Cortex of kidney (tissue), 1 donor: ENCODE measurements around the gene DDX43.
"Not testable (repeated sequence)": the region's sequence is repeated elsewhere in the genome, so short reads cannot be mapped to it uniquely, and the experiment has no call there.

Experiments
- DNase-seq: peaks from one replicate; lab custom pipeline; 2025; lab: John Stamatoyannopoulos, UW

Gene DDX43

DNA sequence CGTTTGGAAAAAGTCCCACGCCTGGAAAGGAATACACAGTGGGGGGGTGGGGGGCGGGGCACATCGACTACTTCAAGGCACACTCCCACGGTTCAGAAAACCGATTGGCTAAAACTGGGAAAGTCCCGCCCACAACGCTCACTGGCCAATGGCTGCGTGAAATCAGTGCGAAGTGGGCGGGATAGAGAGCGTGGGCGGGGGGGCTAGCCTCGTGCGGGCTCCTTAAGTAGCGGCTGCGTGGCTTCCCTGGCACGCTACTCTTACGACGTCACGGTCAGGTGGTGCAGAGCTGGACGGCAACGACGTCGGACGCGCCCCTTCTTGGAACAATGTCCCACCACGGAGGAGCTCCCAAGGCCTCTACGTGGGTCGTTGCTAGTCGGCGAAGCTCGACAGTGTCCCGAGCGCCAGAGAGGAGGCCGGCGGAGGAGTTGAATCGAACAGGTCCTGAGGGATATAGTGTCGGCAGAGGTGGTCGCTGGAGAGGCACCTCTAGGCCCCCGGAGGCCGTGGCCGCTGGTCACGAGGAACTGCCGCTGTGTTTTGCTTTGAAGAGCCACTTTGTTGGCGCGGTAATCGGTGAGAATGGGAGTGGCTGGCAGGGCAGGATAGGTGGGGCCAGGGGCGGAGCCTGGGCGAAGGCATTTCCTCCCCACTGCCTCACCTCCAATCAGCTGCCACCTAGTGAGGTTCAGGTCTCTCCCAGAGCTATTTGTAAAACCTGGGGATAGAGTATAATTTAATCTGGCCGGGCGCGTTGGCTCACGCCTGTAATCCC is at the start of gene DDX43:
TSS of gene DDX43 (plus strand) at position 252 of the 778 bp plus-strand sequence. CDS start at position 330, 78 bp downstream.
- DNase-seq, result no peak

- no peak for DNase-seq
Measured at GRCh38 chr6:73348550-73349204, 46.0 kb upstream of the DDX43 start.

GRCh38 chr6:73349311-73349710 is 45.3 kb upstream of the DDX43 start:
- no peak for DNase-seq

DNA sequence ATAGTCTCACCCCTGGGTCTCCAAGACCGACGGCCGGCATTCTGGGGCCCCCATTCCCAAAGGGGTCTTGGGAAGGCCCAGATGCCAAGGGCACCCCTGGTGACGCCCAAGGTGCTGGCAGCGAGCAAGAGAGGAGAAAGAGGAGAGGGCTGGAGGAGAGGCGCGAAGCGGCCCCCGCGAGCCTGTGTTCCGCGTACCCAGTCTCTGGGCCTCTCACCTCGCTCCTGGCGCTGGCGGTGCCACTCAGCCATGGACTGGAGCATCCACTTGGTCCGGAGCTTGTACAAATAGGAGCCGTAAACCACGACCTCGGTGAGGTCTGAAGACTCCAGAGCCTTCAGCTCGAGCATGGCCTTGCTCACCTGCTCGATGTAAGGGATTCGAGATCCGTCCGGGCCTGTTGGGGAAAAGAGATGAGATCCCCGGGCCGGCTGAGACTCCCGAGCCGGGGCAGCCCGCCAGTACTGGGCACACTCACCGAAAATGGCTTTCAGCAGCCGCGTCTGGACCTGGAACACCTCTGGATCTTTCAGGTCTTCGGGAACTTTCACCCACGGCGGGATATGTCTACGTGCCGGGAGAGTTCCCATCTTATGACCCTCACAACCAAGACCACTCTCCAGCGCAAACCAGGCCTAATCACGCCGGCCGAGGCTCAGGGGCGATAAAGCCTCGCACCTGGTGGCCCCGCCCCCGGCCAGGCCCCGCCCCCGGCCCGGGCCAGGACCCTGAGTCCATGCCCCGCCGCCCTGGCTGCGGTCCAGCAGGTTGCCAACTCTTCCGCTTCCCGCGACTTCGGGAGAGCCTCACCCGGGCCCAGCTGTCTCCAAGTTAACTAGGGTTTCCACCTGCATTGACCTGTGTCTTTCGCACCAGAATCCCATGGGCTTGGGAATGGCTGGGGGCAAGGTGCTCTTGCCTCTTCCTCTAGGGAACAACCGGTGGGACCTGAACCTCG is 40.7 kb upstream of the DDX43 start, which contains the start of gene DPPA5:
TSS of gene DPPA5 (minus strand) at position 641 of the 958 bp plus-strand sequence. CDS start at position 590, 51 bp downstream.
- no peak for DNase-seq

DNA sequence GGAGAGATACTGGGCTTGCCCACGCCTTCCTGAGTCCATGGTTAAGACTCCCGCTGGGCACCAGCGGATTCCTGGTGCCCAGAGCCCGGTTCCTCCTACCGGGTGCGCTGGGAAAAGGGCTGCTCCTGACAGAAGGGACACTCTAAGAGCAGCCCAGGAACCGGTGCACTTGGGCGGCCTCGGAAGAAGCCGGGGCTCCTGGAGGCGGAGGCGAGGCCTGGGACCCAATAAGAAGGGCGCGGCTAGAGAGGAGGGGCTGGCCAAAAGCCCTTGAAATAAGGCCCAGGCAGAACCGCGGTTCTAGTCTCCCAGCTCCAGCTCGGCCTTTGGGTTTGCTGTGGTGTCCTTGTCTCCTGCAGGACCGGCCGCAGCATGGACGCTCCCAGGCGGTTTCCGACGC is 32.3 kb upstream of the DDX43 start, which contains the start of gene KHDC3L:
TSS of gene KHDC3L (plus strand) at position 301 of the 400 bp plus-strand sequence. CDS start at position 373, 72 bp downstream.
- no peak for DNase-seq

DNA sequence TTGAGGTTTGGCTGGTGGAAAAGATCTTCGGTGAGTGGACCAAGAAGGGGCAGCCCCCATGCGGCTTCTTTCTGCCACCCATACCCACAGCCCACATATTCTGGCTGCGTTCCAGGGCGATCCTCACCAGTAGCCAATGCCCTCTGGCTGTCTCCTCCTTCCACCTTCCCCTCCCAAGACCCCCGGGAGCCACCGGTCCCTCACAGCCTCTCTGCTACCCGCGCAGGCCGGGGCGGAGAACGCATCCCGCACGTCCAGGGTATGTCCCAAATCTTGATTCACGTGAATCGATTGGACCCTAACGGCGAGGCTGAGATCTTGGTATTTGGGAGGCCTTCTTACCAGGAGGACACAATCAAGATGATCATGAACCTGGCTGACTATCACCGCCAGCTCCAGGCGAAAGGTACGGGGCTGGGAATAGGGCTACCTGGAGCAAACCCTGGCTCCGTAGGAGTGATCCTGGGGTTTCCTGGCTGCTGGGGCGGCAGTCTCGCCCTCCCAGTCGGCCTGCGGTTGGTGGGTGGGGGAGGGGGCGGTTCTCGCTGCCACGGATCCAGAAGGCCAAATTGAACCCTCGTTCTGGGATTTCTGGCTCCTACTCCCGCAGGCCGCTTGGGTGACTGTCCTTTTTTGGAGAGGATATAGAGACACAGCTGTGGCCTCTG is 31.6 kb upstream of the DDX43 start:
- no peak for DNase-seq

DNA sequence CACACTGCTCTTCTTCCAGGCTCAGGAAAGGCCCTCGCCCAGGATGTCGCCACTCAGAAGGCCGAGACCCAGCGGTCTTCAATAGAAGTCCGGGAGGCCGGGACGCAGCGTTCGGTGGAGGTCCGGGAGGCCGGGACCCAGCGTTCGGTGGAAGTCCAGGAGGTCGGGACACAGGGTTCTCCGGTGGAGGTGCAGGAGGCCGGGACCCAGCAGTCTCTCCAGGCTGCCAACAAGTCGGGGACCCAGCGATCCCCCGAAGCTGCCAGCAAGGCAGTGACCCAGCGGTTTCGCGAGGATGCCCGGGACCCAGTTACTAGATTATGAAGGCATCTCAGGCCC is 31.1 kb upstream of the DDX43 start:
- DNase-seq, result no peak

DNA sequence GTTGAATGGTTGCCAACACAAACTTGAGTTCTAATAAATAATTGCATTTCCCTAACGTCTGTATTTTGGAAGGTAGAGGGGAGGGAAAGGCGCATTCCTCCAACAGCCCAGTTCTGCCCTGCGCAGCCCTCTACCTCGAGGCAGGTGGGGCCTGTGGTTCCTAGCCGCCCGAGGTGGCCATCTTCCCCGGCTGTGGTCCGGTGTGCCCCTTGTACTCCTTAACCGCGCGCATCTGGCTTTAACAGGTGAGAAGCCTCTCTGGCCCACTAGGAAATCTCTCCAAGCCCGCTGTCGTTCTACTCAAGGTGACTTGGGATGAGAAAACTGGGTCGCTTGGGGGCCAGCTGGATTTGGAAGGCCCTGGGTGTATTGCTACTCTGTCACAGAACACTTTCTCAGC is 30.5 kb upstream of the DDX43 start:
- DNase-seq, result no peak

DNA sequence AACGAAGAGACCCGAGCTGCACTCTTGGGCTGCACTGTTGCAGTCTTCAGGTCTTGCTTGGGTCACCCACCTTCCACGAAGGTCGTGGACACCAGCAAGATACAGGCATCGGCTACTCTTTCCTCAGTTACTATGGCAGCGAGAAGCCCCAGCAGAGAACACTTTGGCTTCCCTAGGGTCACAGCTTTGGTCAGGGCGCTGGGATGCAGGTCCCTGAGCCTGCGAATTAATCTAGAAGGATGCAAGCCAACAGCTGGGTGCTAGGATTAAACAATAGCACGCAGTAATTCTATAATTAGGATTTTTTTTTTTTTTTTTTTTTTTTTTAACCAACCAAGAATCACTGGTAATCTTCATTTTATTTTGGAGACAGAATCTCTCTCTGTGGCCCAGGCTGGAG is 30.1 kb upstream of the DDX43 start:
- no peak for DNase-seq

- no peak for DNase-seq
Measured at GRCh38 chr6:73367761-73368355, 26.8 kb upstream of the DDX43 start.

DNA sequence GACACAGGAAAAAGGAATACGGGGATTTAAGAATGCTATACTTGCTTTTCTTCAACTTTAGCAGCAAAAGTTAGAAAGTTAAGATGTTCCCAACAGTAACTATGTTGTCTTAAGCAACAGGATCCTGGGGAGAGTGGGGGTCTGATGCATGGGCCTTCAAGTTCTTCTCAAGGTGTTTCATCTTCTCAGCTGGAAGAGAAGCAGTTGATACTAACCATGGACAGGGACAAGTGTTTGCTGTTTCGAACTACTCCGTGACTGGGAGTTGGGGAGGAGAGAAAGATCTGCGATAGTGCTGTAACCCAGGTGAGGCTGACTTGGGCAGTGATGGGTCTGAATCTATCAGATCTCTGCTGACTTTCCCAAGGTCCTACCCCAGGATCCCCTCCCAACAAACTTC is 26.0 kb upstream of the DDX43 start:
- DNase-seq, result no peak

GRCh38 chr6:73369157-73369556 is 25.5 kb upstream of the DDX43 start:
- no peak for DNase-seq

GRCh38 chr6:73369563-73369962 is 25.1 kb upstream of the DDX43 start, which contains the start of gene OOEP:
TSS of gene OOEP (minus strand) at chr6:73369897. CDS start at chr6:73369792, 105 bp downstream.
- no peak for DNase-seq

GRCh38 chr6:73371984-73372383 is 22.6 kb upstream of the DDX43 start:
- DNase-seq, result no peak

DNA sequence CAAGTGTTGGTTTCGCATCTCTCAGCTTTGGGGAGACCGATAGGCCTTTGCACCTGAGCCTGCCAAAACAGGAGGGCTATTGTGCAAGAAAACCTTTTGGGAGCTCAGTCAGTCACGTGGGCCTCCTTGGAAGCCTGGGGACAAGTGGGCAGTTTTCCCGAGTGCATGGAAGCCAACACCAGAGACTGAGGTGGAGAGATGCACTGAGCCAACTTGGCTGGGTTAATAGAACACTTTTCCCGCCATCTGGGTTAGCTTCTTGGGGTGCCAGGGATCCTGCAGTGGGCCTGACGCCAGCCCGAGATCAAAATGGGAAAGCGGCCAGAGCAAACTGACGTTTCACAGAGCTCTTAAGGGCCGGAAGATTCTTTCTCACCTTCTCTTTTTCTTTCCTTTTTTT is 22.1 kb upstream of the DDX43 start:
- no peak for DNase-seq

GRCh38 chr6:73375216-73375615 is 19.4 kb upstream of the DDX43 start:
- no peak for DNase-seq

DNA sequence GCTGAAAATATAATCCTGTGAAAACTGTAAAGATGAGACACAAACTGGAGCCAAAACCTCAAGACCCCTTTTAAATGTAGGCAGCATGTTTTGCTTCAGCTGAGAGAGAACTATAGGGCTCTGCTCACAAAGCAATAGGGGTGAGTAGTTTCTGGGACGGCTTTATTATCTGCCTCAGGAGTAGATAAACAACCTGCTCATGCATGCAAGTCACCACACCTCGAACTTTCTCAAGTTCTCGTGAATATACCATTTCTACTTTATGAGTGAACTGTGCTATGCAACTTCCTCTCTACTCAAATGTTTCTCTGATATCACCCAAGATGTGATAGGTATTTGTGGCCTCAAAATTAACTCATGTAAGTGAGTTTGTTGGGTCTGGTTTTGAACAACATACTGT is 17.4 kb upstream of the DDX43 start:
- DNase-seq, result no peak

DNA sequence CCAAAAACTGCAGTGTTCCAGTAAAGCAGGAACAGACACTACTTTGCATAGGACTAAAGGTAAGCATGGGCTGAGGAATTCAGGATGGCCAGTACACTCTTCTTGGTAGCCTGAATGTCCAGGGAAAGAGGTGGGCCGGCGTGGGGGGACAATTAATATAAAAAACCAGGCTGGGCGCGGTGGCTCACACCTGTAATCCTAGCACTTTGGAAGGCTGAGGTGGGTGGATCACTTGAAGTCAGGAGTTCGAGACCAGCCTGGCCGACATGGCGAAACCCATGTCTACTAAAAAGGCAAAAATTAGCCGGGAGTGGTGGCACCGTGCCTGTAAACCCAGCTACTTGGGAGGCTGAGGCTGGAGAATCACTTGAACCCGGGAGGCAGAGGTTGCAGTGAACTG is 13.1 kb upstream of the DDX43 start:
- DNase-seq, result not testable (repeated sequence)

GRCh38 chr6:73382462-73383113 is 12.0 kb upstream of the DDX43 start:
- DNase-seq, result no peak

DNA sequence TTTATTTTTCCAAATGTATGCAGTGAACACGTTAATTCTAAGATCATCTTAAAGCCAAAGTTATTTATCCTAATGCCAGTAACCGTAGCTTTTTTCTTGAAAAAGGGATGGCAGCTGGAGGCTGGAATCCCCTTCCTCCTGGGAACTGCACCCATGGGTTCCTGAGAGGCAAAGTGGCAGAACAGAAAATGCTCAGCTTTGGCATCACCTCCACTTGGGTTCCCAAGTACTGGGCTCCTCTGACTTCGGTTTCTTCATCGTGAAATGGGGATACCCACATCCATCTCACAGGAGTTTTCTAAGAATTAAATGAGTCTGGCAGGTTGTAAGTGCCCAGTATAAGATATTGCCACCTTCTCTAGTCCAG is 6.2 kb upstream of the DDX43 start:
- DNase-seq, result no peak
